BE2C (cell line): ENCODE measurements around the gene ZNF784.

Experiments used
- DNase-seq: peaks from one replicate; pipeline ENCODE4 v3.0.0-alpha.2; 2020
- H3K27me3 ChIP-seq: fragments of 250-450 bp; sonication (Bioruptor Pico); 2 replicates; pipeline ENCODE4 v1.5.1; 2020; ENCODE audit warnings: mild to moderate bottlenecking
- H3K36me3 ChIP-seq: fragments of 250-450 bp; sonication (Bioruptor Pico); 2 replicates; pipeline ENCODE4 v1.5.1; 2020; ENCODE audit warnings: mild to moderate bottlenecking
- H3K4me1 ChIP-seq: fragments of 250-450 bp; sonication (Bioruptor Pico); 2 replicates; pipeline ENCODE4 v1.5.1; 2020
- H3K4me3 ChIP-seq: 2 replicates; pipeline ENCODE4 v1.5.1; 2011; ENCODE audit warnings: low read depth, low read length
- H3K9me3 ChIP-seq: fragments of 250-450 bp; sonication (Bioruptor Pico); 2 replicates; pipeline ENCODE4 v1.5.1; 2020
- CTCF ChIP-seq: IDR thresholded peaks from 2 replicates; pipeline ENCODE4 v1.5.1; 2012; ENCODE audit warnings: mild to moderate bottlenecking, low read depth, low read length

The ZNF784 gene

GRCh38 chr19:55643003-55643886 is 18.9 kb upstream of the ZNF784 start, which contains the start of gene ZNF581:
Gene ZNF581 (plus strand): TSS chr19:55643649. CDS start chr19:55644572, 923 bp downstream.
- Histone ChIP-seq H3K9me3 (no peaks in the 10 kb centered on the region), H3K27me3 (no peaks in the 10 kb centered on the region), H3K4me3 (peak within 1 kb of the TSS; percentile 90), H3K4me1 (peaks cover 9% of the 10 kb centered on the region), H3K36me3 (peaks cover 17% of the 10 kb centered on the region)
- peak; percentile 80 for DNase-seq
- no peak for TF ChIP-seq CTCF

- Histone ChIP-seq H3K9me3 (no peaks in the 10 kb centered on the region), H3K27me3 (no peaks in the 10 kb centered on the region), H3K36me3 (peaks cover 17% of the 10 kb centered on the region), H3K4me3 (peak overlapping the region; percentile 90), H3K4me1 (peaks cover 9% of the 10 kb centered on the region)
- peak; percentile 39 for DNase-seq
- TF ChIP-seq CTCF, result no peak
Observed at GRCh38 chr19:55642153-55643002, 18.0 kb upstream of the ZNF784 start.

GRCh38 chr19:55641426-55642152 is 17.2 kb upstream of the ZNF784 start:
- H3K36me3 ChIP-seq, result peaks cover 14% of the 10 kb centered on the region
- DNase-seq, result peak; percentile 33
- no peaks in the 10 kb centered on the region for H3K9me3 ChIP-seq
- no peak for TF ChIP-seq CTCF
- no peaks in the 10 kb centered on the region for H3K27me3 ChIP-seq
- peak overlapping the region; percentile 90 for H3K4me3 ChIP-seq
- H3K4me1 ChIP-seq, result peaks cover 6% of the 10 kb centered on the region

- peak within 1 kb of the TSS; percentile 90 for H3K4me3 ChIP-seq
- peaks cover 14% of the 10 kb centered on the region for H3K36me3 ChIP-seq
- peak; percentile 76 for DNase-seq
- peaks cover 6% of the 10 kb centered on the region for H3K4me1 ChIP-seq
- no peaks in the 10 kb centered on the region for H3K27me3 ChIP-seq
- no peak for TF ChIP-seq CTCF
- H3K9me3 ChIP-seq, result no peaks in the 10 kb centered on the region
Observed at GRCh38 chr19:55640577-55641425, 16.4 kb upstream of the ZNF784 start, which contains the start of gene ZNF580. Gene ZNF580 (plus strand): TSS chr19:55641002. CDS start chr19:55642509, 1,507 bp downstream.

GRCh38 chr19:55640043-55640576 is 15.7 kb upstream of the ZNF784 start:
- DNase-seq, result peak; percentile 74
- Histone ChIP-seq H3K4me1 (peaks cover 6% of the 10 kb centered on the region), H3K36me3 (peaks cover 7% of the 10 kb centered on the region), H3K9me3 (no peaks in the 10 kb centered on the region), H3K4me3 (peak overlapping the region; percentile 90), H3K27me3 (no peaks in the 10 kb centered on the region)
- TF ChIP-seq CTCF, result peak; percentile 44
